ENCODE measurements around the gene KCNA3. TPM values are rescaled to one million over a fixed set of nuclear protein-coding genes. Genes with fewer than 3 reads are reported as not detected.

The KCNA3 gene
- total RNA-seq, 1 experiment from 2014 or later, result 1.2 TPM

DNA sequence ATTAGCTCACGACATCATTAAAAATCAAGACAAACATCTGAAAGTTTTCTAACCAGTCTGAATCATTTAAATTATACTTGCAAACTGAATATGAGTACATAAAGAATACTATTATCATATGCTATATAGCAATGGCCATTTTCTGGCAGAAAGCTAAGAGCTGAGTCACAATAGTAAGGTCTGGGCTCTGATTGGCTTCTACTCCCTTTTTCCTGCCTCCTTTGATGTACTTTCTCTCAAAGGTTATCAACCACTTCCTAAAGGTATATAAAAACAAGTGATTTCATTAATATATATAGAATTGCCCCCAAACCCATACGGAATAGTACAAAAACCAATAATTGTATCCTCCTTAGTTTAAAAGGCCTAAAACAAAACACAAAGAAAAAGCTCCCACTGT lies 7.0 kb downstream of the KCNA3 start (continued):
- TF ChIP-seq, protein P1, sequence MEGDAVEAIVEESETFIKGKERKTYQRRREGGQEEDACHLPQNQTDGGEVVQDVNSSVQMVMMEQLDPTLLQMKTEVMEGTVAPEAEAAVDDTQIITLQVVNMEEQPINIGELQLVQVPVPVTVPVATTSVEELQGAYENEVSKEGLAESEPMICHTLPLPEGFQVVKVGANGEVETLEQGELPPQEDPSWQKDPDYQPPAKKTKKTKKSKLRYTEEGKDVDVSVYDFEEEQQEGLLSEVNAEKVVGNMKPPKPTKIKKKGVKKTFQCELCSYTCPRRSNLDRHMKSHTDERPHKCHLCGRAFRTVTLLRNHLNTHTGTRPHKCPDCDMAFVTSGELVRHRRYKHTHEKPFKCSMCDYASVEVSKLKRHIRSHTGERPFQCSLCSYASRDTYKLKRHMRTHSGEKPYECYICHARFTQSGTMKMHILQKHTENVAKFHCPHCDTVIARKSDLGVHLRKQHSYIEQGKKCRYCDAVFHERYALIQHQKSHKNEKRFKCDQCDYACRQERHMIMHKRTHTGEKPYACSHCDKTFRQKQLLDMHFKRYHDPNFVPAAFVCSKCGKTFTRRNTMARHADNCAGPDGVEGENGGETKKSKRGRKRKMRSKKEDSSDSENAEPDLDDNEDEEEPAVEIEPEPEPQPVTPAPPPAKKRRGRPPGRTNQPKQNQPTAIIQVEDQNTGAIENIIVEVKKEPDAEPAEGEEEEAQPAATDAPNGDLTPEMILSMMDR (IDR thresholded peaks at IDR 0.05), result no peak
- TF ChIP-seq ZNF423 (CRISPR knock-in tag; IDR thresholded peaks at IDR 0.05) (no peak), HMGXB4 (CRISPR knock-in tag; IDR thresholded peaks at IDR 0.05) (no peak), FOXP1 (CRISPR knock-in tag; IDR thresholded peaks at IDR 0.05; ENCODE audit: borderline replicate concordance) (no peak), ETV6 (CRISPR knock-in tag; IDR thresholded peaks at IDR 0.05) (no peak), ELF4 (CRISPR knock-in tag; IDR thresholded peaks at IDR 0.05; ENCODE audit: low read depth) (no peak), NR3C1 (CRISPR knock-in tag; conservative IDR thresholded peaks at IDR 0.05; ENCODE audit: low read depth) (no peak), TEAD1 (CRISPR knock-in tag; IDR thresholded peaks at IDR 0.05) (no peak)
- TF ChIP-seq, protein P2, sequence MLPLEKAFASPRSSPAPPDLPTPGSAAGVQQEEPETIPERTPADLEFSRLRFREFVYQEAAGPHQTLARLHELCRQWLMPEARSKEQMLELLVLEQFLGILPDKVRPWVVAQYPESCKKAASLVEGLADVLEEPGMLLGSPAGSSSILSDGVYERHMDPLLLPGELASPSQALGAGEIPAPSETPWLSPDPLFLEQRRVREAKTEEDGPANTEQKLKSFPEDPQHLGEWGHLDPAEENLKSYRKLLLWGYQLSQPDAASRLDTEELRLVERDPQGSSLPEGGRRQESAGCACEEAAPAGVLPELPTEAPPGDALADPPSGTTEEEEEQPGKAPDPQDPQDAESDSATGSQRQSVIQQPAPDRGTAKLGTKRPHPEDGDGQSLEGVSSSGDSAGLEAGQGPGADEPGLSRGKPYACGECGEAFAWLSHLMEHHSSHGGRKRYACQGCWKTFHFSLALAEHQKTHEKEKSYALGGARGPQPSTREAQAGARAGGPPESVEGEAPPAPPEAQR (CRISPR knock-in tag; IDR thresholded peaks at IDR 0.05), result no peak

DNA sequence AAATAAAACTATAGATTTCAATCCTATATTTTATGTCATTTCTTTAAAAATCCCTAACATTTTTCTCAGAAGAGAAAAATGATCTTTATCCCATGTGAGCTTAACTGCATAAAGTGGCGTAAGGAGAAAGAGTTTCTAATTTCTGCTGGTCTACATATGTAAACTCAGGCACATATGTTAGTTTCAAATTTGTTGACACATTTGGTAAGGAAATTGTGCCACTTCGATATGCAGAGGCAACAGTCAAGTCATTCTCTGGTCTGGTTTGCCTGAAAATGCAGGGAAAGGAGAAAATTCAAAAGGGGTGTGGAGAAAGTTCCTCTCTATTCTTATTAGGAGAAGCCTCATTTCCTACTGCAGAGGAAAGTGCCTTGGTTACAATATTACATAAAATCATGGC lies 11.5 kb downstream of the KCNA3 start:
- H3K27me3 Mint-ChIP-seq (ENCODE audit: low read depth), result no peaks in the 10 kb centered on the region
- ChIA-PET POLR2A (no interaction called here), CTCF (interaction anchor here (1.8 kb wide), 1 partner anchor 102 kb away, joined by 6 read pairs; no protein-coding TSS in a partner anchor)
- no peak overlapping the region for H3K27ac Mint-ChIP-seq
- ATAC-seq, result no peak
- H3K36me3 Mint-ChIP-seq, result no peaks in the 10 kb centered on the region
- no peaks in the 10 kb centered on the region for H3K4me1 Mint-ChIP-seq
- H3K9me3 Mint-ChIP-seq, result peaks cover 3% of the 10 kb centered on the region; the same call in 1 of the 2 replicates
- H3K4me3 Mint-ChIP-seq, result no peak overlapping the region
- DNase-seq (ENCODE audit: low spot score), result no peak
- TF ChIP-seq CDX4 (CRISPR knock-in tag; IDR thresholded peaks at IDR 0.05; ENCODE audit: borderline replicate concordance) (no peak), ETV6 (CRISPR knock-in tag; IDR thresholded peaks at IDR 0.05) (no peak), ZNF317 (CRISPR knock-in tag; IDR thresholded peaks at IDR 0.05; ENCODE audit: borderline replicate concordance, low read depth) (no peak), TEAD1 (CRISPR knock-in tag; IDR thresholded peaks at IDR 0.05) (no peak), E2F5 (CRISPR knock-in tag; IDR thresholded peaks at IDR 0.05) (no peak), USF1 (CRISPR knock-in tag; IDR thresholded peaks at IDR 0.05) (no peak), E2F1 (CRISPR knock-in tag; IDR thresholded peaks at IDR 0.05) (no peak)
- TF ChIP-seq, protein P3, sequence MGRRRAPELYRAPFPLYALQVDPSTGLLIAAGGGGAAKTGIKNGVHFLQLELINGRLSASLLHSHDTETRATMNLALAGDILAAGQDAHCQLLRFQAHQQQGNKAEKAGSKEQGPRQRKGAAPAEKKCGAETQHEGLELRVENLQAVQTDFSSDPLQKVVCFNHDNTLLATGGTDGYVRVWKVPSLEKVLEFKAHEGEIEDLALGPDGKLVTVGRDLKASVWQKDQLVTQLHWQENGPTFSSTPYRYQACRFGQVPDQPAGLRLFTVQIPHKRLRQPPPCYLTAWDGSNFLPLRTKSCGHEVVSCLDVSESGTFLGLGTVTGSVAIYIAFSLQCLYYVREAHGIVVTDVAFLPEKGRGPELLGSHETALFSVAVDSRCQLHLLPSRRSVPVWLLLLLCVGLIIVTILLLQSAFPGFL (CRISPR knock-in tag; IDR thresholded peaks at IDR 0.05; ENCODE audit: borderline replicate concordance), result no peak
- TF ChIP-seq, protein P4, sequence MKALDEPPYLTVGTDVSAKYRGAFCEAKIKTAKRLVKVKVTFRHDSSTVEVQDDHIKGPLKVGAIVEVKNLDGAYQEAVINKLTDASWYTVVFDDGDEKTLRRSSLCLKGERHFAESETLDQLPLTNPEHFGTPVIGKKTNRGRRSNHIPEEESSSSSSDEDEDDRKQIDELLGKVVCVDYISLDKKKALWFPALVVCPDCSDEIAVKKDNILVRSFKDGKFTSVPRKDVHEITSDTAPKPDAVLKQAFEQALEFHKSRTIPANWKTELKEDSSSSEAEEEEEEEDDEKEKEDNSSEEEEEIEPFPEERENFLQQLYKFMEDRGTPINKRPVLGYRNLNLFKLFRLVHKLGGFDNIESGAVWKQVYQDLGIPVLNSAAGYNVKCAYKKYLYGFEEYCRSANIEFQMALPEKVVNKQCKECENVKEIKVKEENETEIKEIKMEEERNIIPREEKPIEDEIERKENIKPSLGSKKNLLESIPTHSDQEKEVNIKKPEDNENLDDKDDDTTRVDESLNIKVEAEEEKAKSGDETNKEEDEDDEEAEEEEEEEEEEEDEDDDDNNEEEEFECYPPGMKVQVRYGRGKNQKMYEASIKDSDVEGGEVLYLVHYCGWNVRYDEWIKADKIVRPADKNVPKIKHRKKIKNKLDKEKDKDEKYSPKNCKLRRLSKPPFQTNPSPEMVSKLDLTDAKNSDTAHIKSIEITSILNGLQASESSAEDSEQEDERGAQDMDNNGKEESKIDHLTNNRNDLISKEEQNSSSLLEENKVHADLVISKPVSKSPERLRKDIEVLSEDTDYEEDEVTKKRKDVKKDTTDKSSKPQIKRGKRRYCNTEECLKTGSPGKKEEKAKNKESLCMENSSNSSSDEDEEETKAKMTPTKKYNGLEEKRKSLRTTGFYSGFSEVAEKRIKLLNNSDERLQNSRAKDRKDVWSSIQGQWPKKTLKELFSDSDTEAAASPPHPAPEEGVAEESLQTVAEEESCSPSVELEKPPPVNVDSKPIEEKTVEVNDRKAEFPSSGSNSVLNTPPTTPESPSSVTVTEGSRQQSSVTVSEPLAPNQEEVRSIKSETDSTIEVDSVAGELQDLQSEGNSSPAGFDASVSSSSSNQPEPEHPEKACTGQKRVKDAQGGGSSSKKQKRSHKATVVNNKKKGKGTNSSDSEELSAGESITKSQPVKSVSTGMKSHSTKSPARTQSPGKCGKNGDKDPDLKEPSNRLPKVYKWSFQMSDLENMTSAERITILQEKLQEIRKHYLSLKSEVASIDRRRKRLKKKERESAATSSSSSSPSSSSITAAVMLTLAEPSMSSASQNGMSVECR (CRISPR knock-in tag; IDR thresholded peaks at IDR 0.05; ENCODE audit: borderline replicate concordance), result no peak
- TF ChIP-seq, protein P5, sequence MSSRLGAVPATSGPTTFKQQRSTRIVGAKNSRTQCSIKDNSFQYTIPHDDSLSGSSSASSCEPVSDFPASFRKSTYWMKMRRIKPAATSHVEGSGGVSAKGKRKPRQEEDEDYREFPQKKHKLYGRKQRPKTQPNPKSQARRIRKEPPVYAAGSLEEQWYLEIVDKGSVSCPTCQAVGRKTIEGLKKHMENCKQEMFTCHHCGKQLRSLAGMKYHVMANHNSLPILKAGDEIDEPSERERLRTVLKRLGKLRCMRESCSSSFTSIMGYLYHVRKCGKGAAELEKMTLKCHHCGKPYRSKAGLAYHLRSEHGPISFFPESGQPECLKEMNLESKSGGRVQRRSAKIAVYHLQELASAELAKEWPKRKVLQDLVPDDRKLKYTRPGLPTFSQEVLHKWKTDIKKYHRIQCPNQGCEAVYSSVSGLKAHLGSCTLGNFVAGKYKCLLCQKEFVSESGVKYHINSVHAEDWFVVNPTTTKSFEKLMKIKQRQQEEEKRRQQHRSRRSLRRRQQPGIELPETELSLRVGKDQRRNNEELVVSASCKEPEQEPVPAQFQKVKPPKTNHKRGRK (CRISPR knock-in tag; IDR thresholded peaks at IDR 0.05; ENCODE audit: borderline replicate concordance), result no peak
